Fibroblast of the aortic adventitia (primary cell): Measurements from ENCODE around the gene KCNC1. TPM values are rescaled to one million over a fixed set of nuclear protein-coding genes. Genes with fewer than 3 reads are reported as not detected.

Experiments used
- DNase-seq: peaks from one replicate; pipeline ENCODE4 v3.0.0-alpha.2; 2010; ENCODE audit warnings: low read depth
- H3K4me3 ChIP-seq: 2 replicates; pipeline ENCODE4 v1.5.1; 2011; ENCODE audit warnings: low read depth, mild to moderate bottlenecking, control low read depth, low read length, moderate library complexity
- total RNA-seq: library from RNA; depleted of rRNA; stranded (reverse); fragments of >200 nt; gene quantifications from 2 replicates; pipeline ENCODE4 v1.2.3, GENCODE V29; 2012; ENCODE audit warnings: low replicate concordance
- TF ChIP-seq, protein P1 (sequence below): IDR thresholded peaks from 2 replicates; pipeline ENCODE4 v1.5.1; 2011; ENCODE audit warnings: mild to moderate bottlenecking, low read length, control low read depth, inconsistent platforms; ENCODE audit not compliant: insufficient read depth

The KCNC1 gene
- total RNA-seq, 1 donor, result not detected

DNA sequence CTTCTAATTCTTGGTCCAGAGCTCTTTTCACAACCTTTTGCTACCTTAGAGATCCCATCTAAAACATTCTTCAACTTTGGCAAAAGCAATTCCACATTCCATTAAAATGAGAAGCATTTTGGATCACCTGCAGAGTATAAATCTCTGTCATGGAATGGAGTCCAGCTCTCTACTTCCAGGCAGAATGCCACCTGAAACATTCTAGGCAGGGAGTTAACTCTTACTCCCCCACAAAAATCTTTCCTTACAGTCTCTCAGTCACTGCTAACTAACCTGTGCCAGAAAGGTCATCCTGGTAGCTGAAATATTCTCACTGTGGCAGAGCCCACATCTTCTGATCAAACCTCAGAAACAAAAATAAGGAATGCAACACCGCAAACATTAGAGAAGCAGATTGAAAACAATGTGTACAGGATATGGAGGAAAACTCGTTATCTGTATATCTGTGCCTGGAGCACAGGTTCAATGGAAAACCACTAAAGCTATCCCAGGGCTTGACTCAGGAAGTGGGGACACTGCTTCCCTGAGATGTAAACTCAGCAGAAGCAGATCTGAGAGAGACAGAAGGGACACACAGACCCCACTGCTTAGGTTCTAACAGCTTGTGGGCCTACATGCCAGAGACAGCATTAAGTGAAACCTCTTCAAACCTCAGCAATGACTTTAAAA is 78.9 kb downstream of the KCNC1 start:
- DNase-seq, result peak; percentile 61
- no peak overlapping the region for H3K4me3 ChIP-seq
- TF ChIP-seq, protein P1, sequence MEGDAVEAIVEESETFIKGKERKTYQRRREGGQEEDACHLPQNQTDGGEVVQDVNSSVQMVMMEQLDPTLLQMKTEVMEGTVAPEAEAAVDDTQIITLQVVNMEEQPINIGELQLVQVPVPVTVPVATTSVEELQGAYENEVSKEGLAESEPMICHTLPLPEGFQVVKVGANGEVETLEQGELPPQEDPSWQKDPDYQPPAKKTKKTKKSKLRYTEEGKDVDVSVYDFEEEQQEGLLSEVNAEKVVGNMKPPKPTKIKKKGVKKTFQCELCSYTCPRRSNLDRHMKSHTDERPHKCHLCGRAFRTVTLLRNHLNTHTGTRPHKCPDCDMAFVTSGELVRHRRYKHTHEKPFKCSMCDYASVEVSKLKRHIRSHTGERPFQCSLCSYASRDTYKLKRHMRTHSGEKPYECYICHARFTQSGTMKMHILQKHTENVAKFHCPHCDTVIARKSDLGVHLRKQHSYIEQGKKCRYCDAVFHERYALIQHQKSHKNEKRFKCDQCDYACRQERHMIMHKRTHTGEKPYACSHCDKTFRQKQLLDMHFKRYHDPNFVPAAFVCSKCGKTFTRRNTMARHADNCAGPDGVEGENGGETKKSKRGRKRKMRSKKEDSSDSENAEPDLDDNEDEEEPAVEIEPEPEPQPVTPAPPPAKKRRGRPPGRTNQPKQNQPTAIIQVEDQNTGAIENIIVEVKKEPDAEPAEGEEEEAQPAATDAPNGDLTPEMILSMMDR, result no peak

DNA sequence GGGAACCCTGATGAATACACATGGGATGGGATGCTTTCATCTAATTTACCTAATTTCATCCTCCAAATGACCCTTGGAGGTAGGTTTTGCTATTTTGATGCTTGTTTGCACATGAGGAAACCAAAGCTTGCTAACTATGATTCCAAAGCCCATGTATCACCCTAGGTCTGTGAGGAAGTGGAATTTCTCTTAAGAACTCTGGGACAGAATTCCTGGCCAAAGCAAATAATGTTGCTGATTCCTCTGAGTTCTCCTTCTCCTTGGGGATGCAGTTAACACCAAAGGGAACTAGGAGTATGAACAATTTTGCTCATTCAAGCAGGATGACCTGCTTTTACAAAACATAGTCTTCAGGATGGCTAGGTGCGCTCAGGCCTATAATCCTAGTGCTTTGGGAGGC is 80.0 kb downstream of the KCNC1 start:
- no peak overlapping the region for H3K4me3 ChIP-seq
- peak; percentile 50 for DNase-seq
- TF ChIP-seq, protein P1, result no peak

DNA sequence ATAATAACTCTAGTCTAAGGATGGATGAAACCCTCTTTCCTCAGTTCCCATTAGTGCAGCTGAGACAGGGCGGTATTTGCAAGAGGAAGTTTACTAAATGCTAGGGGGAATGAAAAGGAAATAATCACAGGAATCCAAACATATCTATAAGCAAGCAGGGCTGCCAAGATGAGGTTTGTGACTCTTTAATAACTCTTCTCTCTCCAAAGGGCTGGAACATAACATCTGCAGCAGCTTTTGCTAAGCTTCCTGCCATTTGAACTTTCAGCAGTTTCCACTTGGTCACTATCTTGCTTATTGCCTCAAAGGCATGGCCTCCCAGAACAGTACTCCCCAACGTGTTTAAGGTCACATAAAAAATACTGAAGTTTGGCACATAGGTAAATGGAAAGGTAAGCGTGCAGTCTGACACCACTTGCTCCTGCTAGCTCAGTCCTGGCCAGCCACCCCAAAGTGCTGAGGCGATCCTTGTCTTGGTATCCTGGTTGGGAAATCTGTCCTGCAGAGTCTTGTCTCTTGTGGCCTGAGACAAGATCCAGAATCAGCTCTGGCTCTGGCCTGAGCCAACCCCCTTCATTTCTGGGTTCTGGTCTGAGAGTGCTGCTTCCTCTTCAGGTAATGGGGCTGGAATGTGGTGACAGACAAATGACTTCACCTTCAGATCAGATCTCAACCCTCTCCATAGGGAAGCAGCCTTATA is 81.8 kb downstream of the KCNC1 start:
- no peak for DNase-seq
- H3K4me3 ChIP-seq, result no peak overlapping the region
- TF ChIP-seq, protein P1, result no peak

DNA sequence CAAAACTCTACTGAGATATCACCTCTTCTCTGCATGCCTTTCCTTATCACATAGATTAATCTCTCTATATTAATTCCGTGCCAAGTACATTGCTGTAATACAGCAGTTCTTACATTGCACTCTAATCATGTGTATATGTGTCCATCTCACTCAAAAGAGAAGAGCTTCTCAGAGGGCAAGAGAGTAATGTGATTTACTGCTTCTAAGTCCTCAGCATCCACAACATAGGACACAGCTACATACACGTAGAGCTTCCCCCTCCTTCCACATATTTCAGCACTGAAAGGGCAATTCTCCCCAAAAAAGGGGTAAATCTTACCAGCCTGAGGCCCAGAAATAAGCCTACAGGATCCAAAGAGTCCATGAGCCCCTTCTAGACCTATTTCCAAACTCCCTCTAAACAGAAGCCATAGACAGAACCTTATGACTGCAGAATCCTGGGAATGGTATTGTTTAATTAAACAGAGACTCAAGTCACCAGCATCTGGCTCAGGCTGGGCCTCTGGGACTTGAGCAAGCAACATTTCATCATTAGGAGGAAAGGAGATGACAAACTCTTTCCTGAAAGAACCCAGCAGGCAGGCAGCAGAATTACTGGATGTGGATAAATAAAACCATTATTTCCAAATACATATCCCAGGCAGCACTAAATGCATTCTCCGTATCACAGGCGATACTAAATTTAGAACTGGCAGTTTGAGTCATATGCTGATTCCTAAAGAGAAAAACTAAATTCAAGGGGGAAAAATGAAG is 87.2 kb downstream of the KCNC1 start:
- TF ChIP-seq, protein P1, result peak; percentile 6
- H3K4me3 ChIP-seq, result no peak overlapping the region
- DNase-seq, result peak; percentile 77

DNA sequence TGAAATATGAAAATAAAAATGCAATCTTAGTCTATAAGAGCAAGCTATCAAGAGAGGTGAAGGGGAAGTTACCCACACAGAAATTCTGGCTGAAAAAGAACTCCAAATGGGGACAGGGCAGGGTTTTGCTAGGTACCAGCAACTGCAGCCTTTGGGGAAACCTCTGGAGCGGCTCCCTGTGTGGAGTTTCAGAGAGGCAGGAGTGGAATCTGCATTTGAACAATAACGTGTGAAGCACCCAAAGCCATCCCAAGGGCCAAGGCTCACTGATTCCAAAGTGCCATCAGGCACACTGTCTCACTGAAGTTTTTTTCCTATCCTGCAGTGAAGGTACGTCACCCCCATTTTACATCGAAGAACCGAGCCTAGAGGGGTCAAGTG is 87.8 kb downstream of the KCNC1 start:
- DNase-seq, result no peak
- TF ChIP-seq, protein P1, result no peak
- H3K4me3 ChIP-seq, result no peak overlapping the region

DNA sequence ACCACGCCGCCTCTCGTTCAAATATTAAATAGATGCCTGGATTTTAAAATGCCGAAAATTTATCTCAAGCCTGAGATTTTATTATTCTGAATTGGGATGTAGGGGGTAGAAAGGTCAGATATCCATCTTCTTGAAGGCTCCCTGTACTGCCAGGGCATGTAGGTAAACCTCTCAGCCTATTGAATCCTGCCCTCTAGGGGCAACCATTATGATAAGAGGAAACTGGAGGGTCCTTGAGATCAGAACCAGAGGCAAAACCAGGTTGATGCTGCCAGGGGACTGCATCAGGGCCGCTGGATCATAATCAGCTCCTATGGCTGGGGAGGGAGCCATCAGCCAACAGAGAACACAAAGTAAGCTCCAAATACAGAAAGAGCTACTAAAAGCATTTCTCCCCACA is 92.4 kb downstream of the KCNC1 start:
- TF ChIP-seq, protein P1, result no peak
- no peak for DNase-seq
- H3K4me3 ChIP-seq, result no peak overlapping the region
